GM12878 (cell line): ENCODE data around the gene MYH2. TPM values are rescaled to one million over a fixed set of nuclear protein-coding genes. Genes with fewer than 3 reads are reported as not detected.

ENCODE experiments used
- ATAC-seq: fragments of 200-7000 bp; cut with Tn5 transposase; 3 replicates; pipeline ENCODE4 v1.9.1; 2020; ENCODE audit warnings: mild to moderate bottlenecking, moderate library complexity
- BruUV-seq: library from RNA; stranded (reverse); fragments of 400-500 nt; replicated peaks from 2 replicates; lab custom pipeline; 2021; lab: Mats Ljungman, UMichigan
- CTCF ChIA-PET: fragments of 300-600 bp; sonication (Branson Sonifier 250); formaldehyde crosslinking; extraction: SDS; loops from one replicate; lab custom pipeline; 2021; ENCODE audit warnings: inconsistent platforms; lab: Yijun Ruan, JAX
- POLR2A ChIA-PET: fragments of 350-600 bp; formaldehyde crosslinking; extraction: SDS; loops from one replicate; lab custom pipeline; 2021; ENCODE audit warnings: inconsistent platforms; lab: Charles Lee
- RAD21 ChIA-PET: fragments of 300-600 bp; sonication (Branson Sonifier 250); formaldehyde crosslinking; loops from one replicate; lab custom pipeline; 2023; ENCODE audit warnings: antibody characterized with exemption; ENCODE audit not compliant: unreplicated experiment; lab: Charles Lee
- SMC1A ChIA-PET: fragments of 300-600 bp; sonication (Branson Sonifier 250); formaldehyde crosslinking; loops from one replicate; lab custom pipeline; 2023; ENCODE audit not compliant: unreplicated experiment, uncharacterized antibody; lab: Charles Lee
- DNase-seq: peaks from one replicate; pipeline ENCODE4 v3.0.0-alpha.2; 2011; ENCODE audit warnings: low read depth, low spot score
- FAIRE-seq: peaks from 3 replicates; lab custom pipeline; 2011; peaks lifted over from hg19 to GRCh38; lab: Jason Lieb, UNC
- H2AFZ ChIP-seq: 2 replicates; pipeline ENCODE4 v1.6.0; 2011; ENCODE audit warnings: low read depth, low read length, control low read depth; ENCODE audit not compliant: control insufficient read depth
- H3K27ac ChIP-seq: 2 replicates; pipeline ENCODE4 v1.5.1; 2011; ENCODE audit warnings: control low read depth; ENCODE audit not compliant: control insufficient read depth, insufficient read depth
- H3K27me3 ChIP-seq, 2 experiments: replicated peaks in 1 of 2; 2 replicates each; pipeline versions ENCODE4 v1.6.0 to v1.6.1; 2011; ENCODE audit warnings: low read length in 1 of 2; ENCODE audit not compliant: control insufficient read depth in 2 of 2, insufficient read depth in 2 of 2
- H3K36me3 ChIP-seq, 2 experiments: 2 replicates each; pipeline ENCODE4 v1.5.1; 2011; ENCODE audit warnings: low read length in 1 of 2; ENCODE audit not compliant: control insufficient read depth in 2 of 2, insufficient read depth in 2 of 2
- H3K4me1 ChIP-seq: 2 replicates; pipeline ENCODE4 v1.6.1; 2011; ENCODE audit warnings: mild to moderate bottlenecking, low read length, moderate library complexity, mixed read lengths; ENCODE audit not compliant: control insufficient read depth, insufficient read depth
- H3K4me2 ChIP-seq: 2 replicates; pipeline ENCODE4 v1.6.0; 2011; ENCODE audit warnings: control low read depth; ENCODE audit not compliant: control insufficient read depth, insufficient read depth
- H3K4me3 ChIP-seq: fragments of 200-600 bp; sonication (generic); 2 replicates; pipeline ENCODE4 v1.5.1; 2016
- H3K79me2 ChIP-seq: 2 replicates; pipeline ENCODE4 v1.6.0; 2011; ENCODE audit warnings: low read length; ENCODE audit not compliant: control insufficient read depth, insufficient read depth
- H3K9ac ChIP-seq: 2 replicates; pipeline ENCODE4 v1.8.0; 2011; ENCODE audit warnings: low read length, control low read depth, mixed read lengths; ENCODE audit not compliant: control insufficient read depth, insufficient read depth
- H3K9me3 ChIP-seq: replicated peaks from 3 replicates; pipeline ENCODE4 v1.5.1; 2011; ENCODE audit warnings: mild to moderate bottlenecking, low read length; ENCODE audit not compliant: control insufficient read depth, insufficient read depth
- H4K20me1 ChIP-seq: 2 replicates; pipeline ENCODE4 v1.6.0; 2011; ENCODE audit not compliant: control insufficient read depth, insufficient read depth
- BCL11A ChIP-seq: IDR thresholded peaks from 2 replicates; pipeline ENCODE4 v1.6.1; 2011; ENCODE audit warnings: low read depth, low read length
- FOXM1 ChIP-seq: IDR thresholded peaks from 2 replicates; pipeline ENCODE4 v1.6.1; 2012; ENCODE audit warnings: low read depth, mild to moderate bottlenecking, inconsistent platforms, low read length, moderate library complexity
- IRF4 ChIP-seq: IDR thresholded peaks from 2 replicates; pipeline ENCODE4 v1.6.1; 2011; ENCODE audit warnings: low read depth, low read length
- RCOR1 ChIP-seq: conservative IDR thresholded peaks from 2 replicates; pipeline ENCODE4 v1.6.1; 2012; ENCODE audit warnings: low read depth, low read length, improper control_type of control experiment
- SP1 ChIP-seq: IDR thresholded peaks from one replicate; pipeline ENCODE4 v1.6.1; 2011; ENCODE audit warnings: low read depth, low read length
- SREBF1 ChIP-seq: IDR thresholded peaks from 2 replicates; pipeline ENCODE4 v1.6.1; 2012; ENCODE audit warnings: mild to moderate bottlenecking, low read length
- ZZZ3 ChIP-seq: IDR thresholded peaks from 2 replicates; pipeline ENCODE4 v1.6.1; 2011; ENCODE audit warnings: low read depth; ENCODE audit not compliant: control insufficient read depth, insufficient read length
- in situ Hi-C: fragments of 300-500 bp; cut with MboI; formaldehyde crosslinking; loops from 9 replicates; pipeline ENCODE4 v1.14.3; 2018; ENCODE audit warnings: mixed read lengths
- intact Hi-C: fragments of 100-400 bp; cut with micrococcal nuclease; formaldehyde crosslinking; loops from one replicate; pipeline ENCODE4 v1.14.2; 2022; ENCODE audit not compliant: unreplicated experiment
- polyA plus RNA-seq, 11 experiments: library from polyadenylated mRNA; depleted of rRNA in 4 of 11; unstranded in 6 of 11; stranded (reverse) in 5 of 11; fragments of >200 nt; fragmentation: Nextera tagmentation in 4 of 11; fragmentation: Illumina TruSeq in 1 of 11; extraction: Ambion mirVana in 4 of 11; extraction: Trizol in 1 of 11; gene quantifications; 1 replicate in 1 of 11; 2 replicates in 10 of 11; pipeline versions ENCODE4 v1.2.1 to v1.2.3, GENCODE V29; 2011 to 2016; ENCODE audit warnings: inconsistent platforms in 2 of 11, missing spikeins in 2 of 11, low read depth in 1 of 11
- total RNA-seq, 4 experiments: library from RNA; depleted of rRNA in 3 of 4; stranded (reverse); fragments of >200 nt in 3 of 4; fragmentation: Illumina TruSeq in 1 of 4; extraction: Trizol in 1 of 4; gene quantifications; 2 replicates each; pipeline versions ENCODE4 v1.2.1 to v1.2.3, GENCODE V29; 2013 to 2021
- TF ChIP-seq, protein P1 (sequence below): IDR thresholded peaks from 2 replicates; pipeline ENCODE4 v1.6.1; 2012; ENCODE audit warnings: mild to moderate bottlenecking, low read depth, low read length
- TF ChIP-seq, protein P2 (sequence below): fragments of 450-650 bp; formaldehyde crosslinking; IDR thresholded peaks from 2 replicates; pipeline ENCODE4 v1.4.0; 2020; ENCODE audit warnings: mild to moderate bottlenecking, moderate library complexity
- TF ChIP-seq, protein P3 (sequence below): fragments of 450-650 bp; IDR thresholded peaks from 2 replicates; pipeline ENCODE4 v1.6.1; 2016; ENCODE audit warnings: mild to moderate bottlenecking, moderate library complexity, borderline replicate concordance
- TF ChIP-seq, protein P4 (sequence below): fragments of 450-650 bp; IDR thresholded peaks from 2 replicates; pipeline ENCODE4 v1.6.1; 2017; ENCODE audit warnings: mild to moderate bottlenecking

The MYH2 gene
- total and polyA plus RNA-seq, 10 of the 15 experiments (the other 5 are each of a cell fraction or from before 2014, with no cell fraction given), result not detected

DNA sequence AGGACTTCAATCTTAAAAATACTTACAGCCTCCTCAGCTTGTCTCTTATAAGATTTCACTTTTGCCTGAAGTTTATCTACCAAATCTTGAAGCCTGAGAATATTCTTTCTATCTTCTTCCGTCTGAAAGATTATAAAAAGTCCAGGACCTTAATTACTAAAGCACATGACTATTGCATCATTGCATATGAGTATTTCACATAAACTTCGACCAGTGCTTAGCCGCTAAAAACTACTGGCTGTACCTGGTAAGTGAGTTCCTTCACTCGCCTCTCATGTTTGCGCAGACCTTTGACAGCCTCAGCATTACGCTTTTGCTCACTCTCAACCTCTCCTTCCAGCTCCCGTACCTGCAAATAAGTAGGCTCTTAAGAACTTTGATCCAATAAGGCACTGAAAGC, 26.4 kb downstream of the MYH2 start (continued):
- TF ChIP-seq, protein P1, sequence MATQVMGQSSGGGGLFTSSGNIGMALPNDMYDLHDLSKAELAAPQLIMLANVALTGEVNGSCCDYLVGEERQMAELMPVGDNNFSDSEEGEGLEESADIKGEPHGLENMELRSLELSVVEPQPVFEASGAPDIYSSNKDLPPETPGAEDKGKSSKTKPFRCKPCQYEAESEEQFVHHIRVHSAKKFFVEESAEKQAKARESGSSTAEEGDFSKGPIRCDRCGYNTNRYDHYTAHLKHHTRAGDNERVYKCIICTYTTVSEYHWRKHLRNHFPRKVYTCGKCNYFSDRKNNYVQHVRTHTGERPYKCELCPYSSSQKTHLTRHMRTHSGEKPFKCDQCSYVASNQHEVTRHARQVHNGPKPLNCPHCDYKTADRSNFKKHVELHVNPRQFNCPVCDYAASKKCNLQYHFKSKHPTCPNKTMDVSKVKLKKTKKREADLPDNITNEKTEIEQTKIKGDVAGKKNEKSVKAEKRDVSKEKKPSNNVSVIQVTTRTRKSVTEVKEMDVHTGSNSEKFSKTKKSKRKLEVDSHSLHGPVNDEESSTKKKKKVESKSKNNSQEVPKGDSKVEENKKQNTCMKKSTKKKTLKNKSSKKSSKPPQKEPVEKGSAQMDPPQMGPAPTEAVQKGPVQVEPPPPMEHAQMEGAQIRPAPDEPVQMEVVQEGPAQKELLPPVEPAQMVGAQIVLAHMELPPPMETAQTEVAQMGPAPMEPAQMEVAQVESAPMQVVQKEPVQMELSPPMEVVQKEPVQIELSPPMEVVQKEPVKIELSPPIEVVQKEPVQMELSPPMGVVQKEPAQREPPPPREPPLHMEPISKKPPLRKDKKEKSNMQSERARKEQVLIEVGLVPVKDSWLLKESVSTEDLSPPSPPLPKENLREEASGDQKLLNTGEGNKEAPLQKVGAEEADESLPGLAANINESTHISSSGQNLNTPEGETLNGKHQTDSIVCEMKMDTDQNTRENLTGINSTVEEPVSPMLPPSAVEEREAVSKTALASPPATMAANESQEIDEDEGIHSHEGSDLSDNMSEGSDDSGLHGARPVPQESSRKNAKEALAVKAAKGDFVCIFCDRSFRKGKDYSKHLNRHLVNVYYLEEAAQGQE, result no peak
- TF ChIP-seq RCOR1, result no peak
- TF ChIP-seq, protein P2, sequence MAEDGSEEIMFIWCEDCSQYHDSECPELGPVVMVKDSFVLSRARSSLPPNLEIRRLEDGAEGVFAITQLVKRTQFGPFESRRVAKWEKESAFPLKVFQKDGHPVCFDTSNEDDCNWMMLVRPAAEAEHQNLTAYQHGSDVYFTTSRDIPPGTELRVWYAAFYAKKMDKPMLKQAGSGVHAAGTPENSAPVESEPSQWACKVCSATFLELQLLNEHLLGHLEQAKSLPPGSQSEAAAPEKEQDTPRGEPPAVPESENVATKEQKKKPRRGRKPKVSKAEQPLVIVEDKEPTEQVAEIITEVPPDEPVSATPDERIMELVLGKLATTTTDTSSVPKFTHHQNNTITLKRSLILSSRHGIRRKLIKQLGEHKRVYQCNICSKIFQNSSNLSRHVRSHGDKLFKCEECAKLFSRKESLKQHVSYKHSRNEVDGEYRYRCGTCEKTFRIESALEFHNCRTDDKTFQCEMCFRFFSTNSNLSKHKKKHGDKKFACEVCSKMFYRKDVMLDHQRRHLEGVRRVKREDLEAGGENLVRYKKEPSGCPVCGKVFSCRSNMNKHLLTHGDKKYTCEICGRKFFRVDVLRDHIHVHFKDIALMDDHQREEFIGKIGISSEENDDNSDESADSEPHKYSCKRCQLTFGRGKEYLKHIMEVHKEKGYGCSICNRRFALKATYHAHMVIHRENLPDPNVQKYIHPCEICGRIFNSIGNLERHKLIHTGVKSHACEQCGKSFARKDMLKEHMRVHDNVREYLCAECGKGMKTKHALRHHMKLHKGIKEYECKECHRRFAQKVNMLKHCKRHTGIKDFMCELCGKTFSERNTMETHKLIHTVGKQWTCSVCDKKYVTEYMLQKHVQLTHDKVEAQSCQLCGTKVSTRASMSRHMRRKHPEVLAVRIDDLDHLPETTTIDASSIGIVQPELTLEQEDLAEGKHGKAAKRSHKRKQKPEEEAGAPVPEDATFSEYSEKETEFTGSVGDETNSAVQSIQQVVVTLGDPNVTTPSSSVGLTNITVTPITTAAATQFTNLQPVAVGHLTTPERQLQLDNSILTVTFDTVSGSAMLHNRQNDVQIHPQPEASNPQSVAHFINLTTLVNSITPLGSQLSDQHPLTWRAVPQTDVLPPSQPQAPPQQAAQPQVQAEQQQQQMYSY (CRISPR knock-in tag), result no peak
- no peak for TF ChIP-seq FOXM1
- TF ChIP-seq IRF4, result no peak

DNA sequence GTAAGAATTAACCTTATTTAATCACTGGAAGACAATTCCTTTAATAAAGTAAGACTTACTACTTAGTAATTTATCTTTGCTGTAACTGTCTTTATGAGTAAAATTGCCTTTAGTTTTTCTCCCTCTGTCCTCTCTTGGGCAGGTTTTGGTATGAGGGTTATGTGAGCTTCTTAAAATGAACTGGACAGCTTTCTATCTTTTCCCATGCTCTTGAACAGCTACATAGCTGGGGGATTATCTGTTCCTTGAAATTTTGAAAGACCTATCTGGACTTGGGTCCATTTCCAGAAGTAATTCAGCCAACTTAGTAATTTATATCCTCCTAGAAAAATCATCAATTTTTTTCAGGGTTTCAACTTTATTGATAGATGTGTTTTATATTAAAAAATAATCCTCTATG, 27.5 kb downstream of the MYH2 start:
- Histone ChIP-seq H2AFZ (no peak overlapping the region), H3K9ac (no peak overlapping the region), H3K79me2 (no peaks in the 10 kb centered on the region), H3K27ac (no peak overlapping the region), H3K9me3 (no peaks in the 10 kb centered on the region), H3K4me3 (no peak overlapping the region), H3K27me3 (no peaks in the 10 kb centered on the region; a peak in 1 of 4 replicates), H3K36me3 (no peaks in the 10 kb centered on the region), H3K4me1 (no peaks in the 10 kb centered on the region), H4K20me1 (no peaks in the 10 kb centered on the region), H3K4me2 (no peak overlapping the region)
- no peak for ATAC-seq
- SMC1A ChIA-PET, result interaction anchor here (1.0 to 1.2 kb wide), 2 partner anchors 15 to 40 kb away, joined by 3 read pairs; no protein-coding TSS in a partner anchor
- intact Hi-C loops (no loop called here), in situ Hi-C loops (no loop called here)
- BruUV-seq, result no TSS peak
- RAD21 ChIA-PET, result no interaction called here
- no peak for FAIRE-seq
- CTCF ChIA-PET, result no interaction called here
- POLR2A ChIA-PET, result no interaction called here
- no peak for DNase-seq
- TF ChIP-seq, protein P3, sequence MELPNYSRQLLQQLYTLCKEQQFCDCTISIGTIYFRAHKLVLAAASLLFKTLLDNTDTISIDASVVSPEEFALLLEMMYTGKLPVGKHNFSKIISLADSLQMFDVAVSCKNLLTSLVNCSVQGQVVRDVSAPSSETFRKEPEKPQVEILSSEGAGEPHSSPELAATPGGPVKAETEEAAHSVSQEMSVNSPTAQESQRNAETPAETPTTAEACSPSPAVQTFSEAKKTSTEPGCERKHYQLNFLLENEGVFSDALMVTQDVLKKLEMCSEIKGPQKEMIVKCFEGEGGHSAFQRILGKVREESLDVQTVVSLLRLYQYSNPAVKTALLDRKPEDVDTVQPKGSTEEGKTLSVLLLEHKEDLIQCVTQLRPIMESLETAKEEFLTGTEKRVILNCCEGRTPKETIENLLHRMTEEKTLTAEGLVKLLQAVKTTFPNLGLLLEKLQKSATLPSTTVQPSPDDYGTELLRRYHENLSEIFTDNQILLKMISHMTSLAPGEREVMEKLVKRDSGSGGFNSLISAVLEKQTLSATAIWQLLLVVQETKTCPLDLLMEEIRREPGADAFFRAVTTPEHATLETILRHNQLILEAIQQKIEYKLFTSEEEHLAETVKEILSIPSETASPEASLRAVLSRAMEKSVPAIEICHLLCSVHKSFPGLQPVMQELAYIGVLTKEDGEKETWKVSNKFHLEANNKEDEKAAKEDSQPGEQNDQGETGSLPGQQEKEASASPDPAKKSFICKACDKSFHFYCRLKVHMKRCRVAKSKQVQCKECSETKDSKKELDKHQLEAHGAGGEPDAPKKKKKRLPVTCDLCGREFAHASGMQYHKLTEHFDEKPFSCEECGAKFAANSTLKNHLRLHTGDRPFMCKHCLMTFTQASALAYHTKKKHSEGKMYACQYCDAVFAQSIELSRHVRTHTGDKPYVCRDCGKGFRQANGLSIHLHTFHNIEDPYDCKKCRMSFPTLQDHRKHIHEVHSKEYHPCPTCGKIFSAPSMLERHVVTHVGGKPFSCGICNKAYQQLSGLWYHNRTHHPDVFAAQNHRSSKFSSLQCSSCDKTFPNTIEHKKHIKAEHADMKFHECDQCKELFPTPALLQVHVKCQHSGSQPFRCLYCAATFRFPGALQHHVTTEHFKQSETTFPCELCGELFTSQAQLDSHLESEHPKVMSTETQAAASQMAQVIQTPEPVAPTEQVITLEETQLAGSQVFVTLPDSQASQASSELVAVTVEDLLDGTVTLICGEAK, result no peak
- TF ChIP-seq, protein P4, sequence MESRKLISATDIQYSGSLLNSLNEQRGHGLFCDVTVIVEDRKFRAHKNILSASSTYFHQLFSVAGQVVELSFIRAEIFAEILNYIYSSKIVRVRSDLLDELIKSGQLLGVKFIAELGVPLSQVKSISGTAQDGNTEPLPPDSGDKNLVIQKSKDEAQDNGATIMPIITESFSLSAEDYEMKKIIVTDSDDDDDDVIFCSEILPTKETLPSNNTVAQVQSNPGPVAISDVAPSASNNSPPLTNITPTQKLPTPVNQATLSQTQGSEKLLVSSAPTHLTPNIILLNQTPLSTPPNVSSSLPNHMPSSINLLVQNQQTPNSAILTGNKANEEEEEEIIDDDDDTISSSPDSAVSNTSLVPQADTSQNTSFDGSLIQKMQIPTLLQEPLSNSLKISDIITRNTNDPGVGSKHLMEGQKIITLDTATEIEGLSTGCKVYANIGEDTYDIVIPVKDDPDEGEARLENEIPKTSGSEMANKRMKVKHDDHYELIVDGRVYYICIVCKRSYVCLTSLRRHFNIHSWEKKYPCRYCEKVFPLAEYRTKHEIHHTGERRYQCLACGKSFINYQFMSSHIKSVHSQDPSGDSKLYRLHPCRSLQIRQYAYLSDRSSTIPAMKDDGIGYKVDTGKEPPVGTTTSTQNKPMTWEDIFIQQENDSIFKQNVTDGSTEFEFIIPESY, result no peak
- TF ChIP-seq SP1 (no peak), SREBF1 (no peak), ZZZ3 (no peak), BCL11A (no peak)
